ENCODE measurements around the gene EZR. TPM values are rescaled to one million over a fixed set of nuclear protein-coding genes. Genes with fewer than 3 reads are reported as not detected.

EZR gene
- total and polyA plus RNA-seq, 2 of the 8 experiments (the other 6 are each of a cell fraction or from before 2014, with no cell fraction given) = 122 to 286 TPM

DNA sequence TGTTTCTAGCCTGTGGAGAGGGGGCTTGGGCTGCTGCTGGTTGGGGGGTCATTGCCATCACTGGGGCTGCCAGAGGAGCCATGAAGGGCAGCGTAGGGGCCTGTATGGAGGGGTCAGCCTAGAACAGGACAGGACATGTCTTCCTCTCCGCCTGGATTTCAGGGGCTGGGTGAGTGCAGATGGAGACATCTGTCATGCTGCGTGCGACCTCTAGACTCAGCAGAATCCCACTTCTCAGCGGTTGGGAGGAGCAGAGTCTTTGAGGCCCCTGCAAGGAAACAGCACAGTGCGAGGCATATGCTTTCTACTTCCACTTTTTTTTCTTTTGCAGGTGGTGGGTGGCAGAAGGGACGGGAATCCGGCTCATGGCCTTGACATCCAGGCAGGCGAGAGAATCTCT is 67.9 kb downstream of the EZR start:
- Histone ChIP-seq H3K14ac (ENCODE audit: insufficient read length) (no peak overlapping the region), H3K4me3 (ENCODE audit: extremely low read depth in 1 of 4, insufficient read depth in 2 of 4, low read depth in 3 of 4, low read length in 4 of 4) (no peak overlapping the region), H3K36me3 (ENCODE audit: control insufficient read depth in 2 of 4, insufficient read depth in 4 of 4, low read length in 3 of 4) (no peaks in the 10 kb centered on the region), H3K23ac (ENCODE audit: insufficient read length) (no peak overlapping the region), H2AFZ (ENCODE audit: low read length) (no peak overlapping the region), H3K9me3 (ENCODE audit: insufficient read depth in 2 of 2, low read depth in 1 of 2, low read length in 1 of 2) (no peaks in the 10 kb centered on the region), H3K9ac (replicated peaks in 1 of 4; ENCODE audit: extremely low read depth in 1 of 4, low read depth in 3 of 4, low read length in 3 of 4) (no peak overlapping the region; a peak in 1 of 7 replicates), H3K23me2 (ENCODE audit: low read depth, low read length) (no peaks in the 10 kb centered on the region), H3K27ac (ENCODE audit: low read depth, low read length) (no peak overlapping the region), H3K79me2 (ENCODE audit: control insufficient read depth in 1 of 2, insufficient read depth in 2 of 2, low read length in 2 of 2) (no peaks in the 10 kb centered on the region), H3K56ac (replicated peaks; ENCODE audit: insufficient read length, low read depth, low read length) (no peak overlapping the region), H3K4ac (replicated peaks; ENCODE audit: insufficient read length, low read depth, low read length) (no peak overlapping the region), H2AK5ac (ENCODE audit: low read depth, low read length) (no peak overlapping the region), H3K4me2 (ENCODE audit: insufficient read depth in 1 of 2, low read depth in 2 of 2, low read length in 2 of 2) (no peak overlapping the region), H2BK15ac (ENCODE audit: low read length) (no peak overlapping the region), H4K20me1 (replicated peaks in 1 of 2; ENCODE audit: control insufficient read depth in 1 of 2, insufficient read depth in 2 of 2, low read length in 2 of 2) (no peaks in the 10 kb centered on the region), H3K18ac (ENCODE audit: extremely low read depth, low read length) (no peak overlapping the region), H2BK120ac (replicated peaks; ENCODE audit: low read depth, low read length) (no peak overlapping the region), H3K27me3 (replicated peaks in 1 of 4; ENCODE audit: control insufficient read depth in 3 of 4, extremely low read depth in 1 of 4, insufficient read depth in 3 of 4, low read length in 3 of 4) (no peaks in the 10 kb centered on the region; a peak in 2 of 7 replicates), H3K79me1 (ENCODE audit: low read depth, low read length) (no peaks in the 10 kb centered on the region), H4K8ac (ENCODE audit: extremely low read depth, insufficient read depth, low read length) (no peak overlapping the region), H4K91ac (replicated peaks; ENCODE audit: insufficient read length, low read length) (peak overlapping the region; percentile 10), H2BK20ac (ENCODE audit: low read length) (0 out of 2 replicates have a peak overlapping the region, but pooled peaks have one; percentile 13), H3K4me1 (replicated peaks in 1 of 4; ENCODE audit: control insufficient read depth in 3 of 4, insufficient read depth in 4 of 4, low read length in 3 of 4) (peaks cover 0 to 4% (median 0%) of the 10 kb centered on the region in 4 experiments; a peak in 3 of 7 replicates), H2BK12ac (ENCODE audit: low read depth, low read length) (peak overlapping the region; percentile 2; the same call in 1 of the 2 replicates), H2BK5ac (ENCODE audit: low read depth, low read length) (0 out of 2 replicates have a peak overlapping the region, but pooled peaks have one; percentile 26), H4K5ac (ENCODE audit: insufficient read length, low read depth, low read length) (no peak overlapping the region)
- POLR2A ChIA-PET (ENCODE audit: partially characterized antibody) = interaction anchor here (2.1 to 2.5 kb wide), 2 partner anchors 11 to 14 kb away, joined by 10 to 11 read pairs; no protein-coding TSS in a partner anchor
- CTCF ChIA-PET (ENCODE audit: partially characterized antibody) = interaction anchor here (0.7 to 2.9 kb wide), 2 partner anchors 18 to 525 kb away, joined by 3 to 11 read pairs; no protein-coding TSS in a partner anchor
- TF ChIP-seq NRF1 (IDR thresholded peaks at IDR 0.05; ENCODE audit: low read depth, low read length) (no peak), TCF12 (IDR thresholded peaks at IDR 0.05; ENCODE audit: low read depth, low read length) (no peak), SIX5 (IDR thresholded peaks at IDR 0.05; ENCODE audit: low read depth, low read length) (no peak), MAFK (IDR thresholded peaks at IDR 0.05; ENCODE audit: low read depth, low read length) (no peak), FOSL1 (IDR thresholded peaks at IDR 0.05; ENCODE audit: insufficient read depth, low read depth, low read length) (no peak), ASH2L (IDR thresholded peaks at IDR 0.05; ENCODE audit: low read length) (no peak), CEBPB (IDR thresholded peaks at IDR 0.05; ENCODE audit: low read depth, low read length) (no peak)
- TF ChIP-seq, protein P1, sequence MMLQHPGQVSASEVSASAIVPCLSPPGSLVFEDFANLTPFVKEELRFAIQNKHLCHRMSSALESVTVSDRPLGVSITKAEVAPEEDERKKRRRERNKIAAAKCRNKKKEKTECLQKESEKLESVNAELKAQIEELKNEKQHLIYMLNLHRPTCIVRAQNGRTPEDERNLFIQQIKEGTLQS (IDR thresholded peaks at IDR 0.05; ENCODE audit: insufficient read depth, low read depth, low read length) = no peak
- 87% methylated on average over 9 of the region's 9 CpGs; no CpG with 5 or more reads in 1 of the 2 experiments for WGBS, 2 experiments (ENCODE audit: extremely low coverage in 1 of 2, insufficient coverage in 1 of 2, insufficient read length in 1 of 2, insufficient replicate concordance in 2 of 2, low coverage in 1 of 2, low lambda C conversion rate in 2 of 2, missing lambda C conversion rate in 1 of 2)
- FAIRE-seq (no peak), DNase-seq (ENCODE audit: low read depth in 1 of 2, low spot score in 2 of 2) (no peak)
